ENCODE measurements around the gene KLHL6.

The KLHL6 gene

DNA sequence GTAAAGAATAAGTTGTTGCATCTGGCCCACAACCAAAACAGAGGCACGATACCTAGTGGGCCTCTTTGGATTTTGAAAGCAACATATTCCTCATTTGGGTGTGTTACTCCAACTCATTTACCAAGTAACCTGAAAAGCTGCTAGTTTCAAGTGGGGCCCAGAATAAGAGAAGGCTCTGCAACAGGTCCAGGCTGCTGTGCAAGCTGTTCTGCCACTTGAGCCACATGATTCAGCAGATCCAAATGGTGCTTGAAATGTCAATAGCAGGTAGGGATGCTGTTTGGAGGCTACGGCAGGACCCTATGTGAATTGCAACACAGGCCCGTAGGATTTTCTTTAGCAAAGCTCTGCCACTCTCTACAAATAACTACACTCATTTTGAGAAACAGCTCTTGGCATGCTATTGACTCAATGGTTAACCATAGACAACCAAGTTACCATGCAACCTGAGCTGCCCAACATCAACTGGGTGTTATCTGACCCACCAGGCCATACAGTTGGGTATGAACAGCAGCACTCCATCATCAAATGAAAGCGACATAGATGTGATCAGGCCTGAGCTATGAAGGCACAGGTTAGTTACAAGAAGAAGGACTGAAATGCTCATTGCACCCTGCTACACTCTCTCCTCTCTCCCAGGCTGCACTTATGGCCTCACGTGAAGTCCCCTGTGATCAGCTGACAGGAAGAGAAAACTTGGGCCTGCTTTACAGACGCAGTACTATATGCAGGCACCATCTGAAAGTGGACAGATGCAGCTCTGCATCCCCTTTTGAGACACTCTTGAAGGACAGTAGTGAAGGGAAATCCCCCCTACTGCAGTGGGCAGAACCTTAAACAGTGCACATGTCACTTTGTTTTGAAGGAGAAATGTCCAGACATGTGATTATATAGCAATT, 117.6 kb downstream of the KLHL6 start:
- Histone ChIP-seq H3K9me3 (ENCODE audit: control insufficient read depth, low read depth, low read length) (no peaks in the 10 kb centered on the region), H3K9ac (ENCODE audit: low read length) (no peak overlapping the region), H3K4me3 (ENCODE audit: low read length) (no peak overlapping the region), H3K4me1 (ENCODE audit: control insufficient read depth, low read depth, low read length) (peaks cover 27% of the 10 kb centered on the region), H3K36me3 (ENCODE audit: control insufficient read depth, low read depth, low read length) (no peaks in the 10 kb centered on the region), H3K27me3 (ENCODE audit: control insufficient read depth, insufficient read depth, low read length) (peaks cover 23% of the 10 kb centered on the region), H3K27ac (ENCODE audit: low read length) (no peak overlapping the region)
